Measurements from ENCODE around the gene VIPR2.
"Not testable (repeated sequence)": the region's sequence is repeated elsewhere in the genome, so short reads cannot be mapped to it uniquely, and the experiment has no call there.

The VIPR2 gene

GRCh38 chr7:159125955-159126270 lies 18.8 kb downstream of the VIPR2 start:
- H3F3A ChIP-seq (ENCODE audit: control insufficient read depth, insufficient read depth): no peaks in the 10 kb centered on the region
- H3K9me3 ChIP-seq (ENCODE audit: control insufficient read depth, insufficient read depth, low read length): no peaks in the 10 kb centered on the region
- H3K4me1 ChIP-seq (ENCODE audit: control insufficient read depth, low read length): no peaks in the 10 kb centered on the region
- no peak overlapping the region for H3K4me2 ChIP-seq (ENCODE audit: low read length)
- H4K20me1 ChIP-seq (ENCODE audit: control insufficient read depth, insufficient read depth, low read depth, low read length): no peaks in the 10 kb centered on the region
- TF ChIP-seq, protein P1, sequence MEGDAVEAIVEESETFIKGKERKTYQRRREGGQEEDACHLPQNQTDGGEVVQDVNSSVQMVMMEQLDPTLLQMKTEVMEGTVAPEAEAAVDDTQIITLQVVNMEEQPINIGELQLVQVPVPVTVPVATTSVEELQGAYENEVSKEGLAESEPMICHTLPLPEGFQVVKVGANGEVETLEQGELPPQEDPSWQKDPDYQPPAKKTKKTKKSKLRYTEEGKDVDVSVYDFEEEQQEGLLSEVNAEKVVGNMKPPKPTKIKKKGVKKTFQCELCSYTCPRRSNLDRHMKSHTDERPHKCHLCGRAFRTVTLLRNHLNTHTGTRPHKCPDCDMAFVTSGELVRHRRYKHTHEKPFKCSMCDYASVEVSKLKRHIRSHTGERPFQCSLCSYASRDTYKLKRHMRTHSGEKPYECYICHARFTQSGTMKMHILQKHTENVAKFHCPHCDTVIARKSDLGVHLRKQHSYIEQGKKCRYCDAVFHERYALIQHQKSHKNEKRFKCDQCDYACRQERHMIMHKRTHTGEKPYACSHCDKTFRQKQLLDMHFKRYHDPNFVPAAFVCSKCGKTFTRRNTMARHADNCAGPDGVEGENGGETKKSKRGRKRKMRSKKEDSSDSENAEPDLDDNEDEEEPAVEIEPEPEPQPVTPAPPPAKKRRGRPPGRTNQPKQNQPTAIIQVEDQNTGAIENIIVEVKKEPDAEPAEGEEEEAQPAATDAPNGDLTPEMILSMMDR (IDR thresholded peaks at IDR 0.05; ENCODE audit: low read depth, low read length, poor library complexity, severe bottlenecking): no peak
- no peak for TF ChIP-seq EZH2phosphoT487 (IDR thresholded peaks at IDR 0.05; ENCODE audit: borderline replicate concordance, low read length)
- no peaks in the 10 kb centered on the region for H3K9me2 ChIP-seq (replicated peaks; ENCODE audit: control insufficient read depth, low read length)
- no peak overlapping the region for H3K4me3 ChIP-seq (ENCODE audit: low read length)
- H3K79me2 ChIP-seq (ENCODE audit: control insufficient read depth, low read length): no peaks in the 10 kb centered on the region
- H3K27ac ChIP-seq (ENCODE audit: low read depth, low read length): no peak overlapping the region
- H3K27me3 ChIP-seq (ENCODE audit: control insufficient read depth, low read length): no peaks in the 10 kb centered on the region
- H3K36me3 ChIP-seq (ENCODE audit: control insufficient read depth, low read length): no peaks in the 10 kb centered on the region

GRCh38 chr7:159125104-159125954 lies 19.3 kb downstream of the VIPR2 start:
- H3K79me2 ChIP-seq (ENCODE audit: control insufficient read depth, low read length): no peaks in the 10 kb centered on the region
- TF ChIP-seq, protein P1 (IDR thresholded peaks at IDR 0.05; ENCODE audit: low read depth, low read length, poor library complexity, severe bottlenecking): no peak
- TF ChIP-seq EZH2phosphoT487 (IDR thresholded peaks at IDR 0.05; ENCODE audit: borderline replicate concordance, low read length): no peak
- no peak overlapping the region for H3K27ac ChIP-seq (ENCODE audit: low read depth, low read length)
- H3K4me1 ChIP-seq (ENCODE audit: control insufficient read depth, low read length): no peaks in the 10 kb centered on the region
- H3K36me3 ChIP-seq (ENCODE audit: control insufficient read depth, low read length): no peaks in the 10 kb centered on the region
- no peaks in the 10 kb centered on the region for H4K20me1 ChIP-seq (ENCODE audit: control insufficient read depth, insufficient read depth, low read depth, low read length)
- H3F3A ChIP-seq (ENCODE audit: control insufficient read depth, insufficient read depth): no peaks in the 10 kb centered on the region
- no peaks in the 10 kb centered on the region for H3K27me3 ChIP-seq (ENCODE audit: control insufficient read depth, low read length)
- no peak overlapping the region for H3K4me3 ChIP-seq (ENCODE audit: low read length)
- no peaks in the 10 kb centered on the region for H3K9me2 ChIP-seq (replicated peaks; ENCODE audit: control insufficient read depth, low read length)
- no peak overlapping the region for H3K4me2 ChIP-seq (ENCODE audit: low read length)
- no peaks in the 10 kb centered on the region for H3K9me3 ChIP-seq (ENCODE audit: control insufficient read depth, insufficient read depth, low read length)

GRCh38 chr7:159123793-159124192 lies 20.9 kb downstream of the VIPR2 start:
- H3F3A ChIP-seq (ENCODE audit: control insufficient read depth, insufficient read depth); H3K9me3 ChIP-seq (ENCODE audit: control insufficient read depth, insufficient read depth, low read length); H4K20me1 ChIP-seq (ENCODE audit: control insufficient read depth, insufficient read depth, low read depth, low read length); H3K4me2 ChIP-seq (ENCODE audit: low read length); H3K4me3 ChIP-seq (ENCODE audit: low read length); H3K27me3 ChIP-seq (ENCODE audit: control insufficient read depth, low read length); H3K36me3 ChIP-seq (ENCODE audit: control insufficient read depth, low read length); H3K27ac ChIP-seq (ENCODE audit: low read depth, low read length); H3K9me2 ChIP-seq (replicated peaks; ENCODE audit: control insufficient read depth, low read length); H3K79me2 ChIP-seq (ENCODE audit: control insufficient read depth, low read length); H3K4me1 ChIP-seq (ENCODE audit: control insufficient read depth, low read length): not testable (repeated sequence)

DNA sequence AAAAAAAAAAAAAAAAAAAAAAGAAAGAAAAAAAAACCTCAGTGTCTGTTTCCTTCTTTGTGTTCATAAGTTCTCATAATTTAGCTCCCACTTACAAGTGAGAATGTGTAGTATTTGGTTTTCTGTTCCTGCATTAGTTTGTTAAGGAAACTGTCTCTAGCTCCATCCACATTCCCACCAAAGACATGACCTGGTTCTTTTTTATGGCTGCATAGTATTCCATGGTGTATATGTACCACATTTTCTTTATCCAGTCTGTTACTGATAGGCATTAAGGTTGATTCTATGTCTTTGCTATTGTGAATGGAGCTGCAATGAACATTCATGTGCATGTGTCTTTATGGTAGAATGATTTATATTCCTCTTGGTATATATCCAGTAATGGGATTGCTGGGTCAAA lies 21.4 kb downstream of the VIPR2 start:
- not testable (repeated sequence) for H3K9me2 ChIP-seq (replicated peaks; ENCODE audit: control insufficient read depth, low read length); H3K27ac ChIP-seq (ENCODE audit: low read depth, low read length); H3K36me3 ChIP-seq (ENCODE audit: control insufficient read depth, low read length); H3K4me3 ChIP-seq (ENCODE audit: low read length); H4K20me1 ChIP-seq (ENCODE audit: control insufficient read depth, insufficient read depth, low read depth, low read length); H3K79me2 ChIP-seq (ENCODE audit: control insufficient read depth, low read length); H3K4me2 ChIP-seq (ENCODE audit: low read length); H3K4me1 ChIP-seq (ENCODE audit: control insufficient read depth, low read length); H3F3A ChIP-seq (ENCODE audit: control insufficient read depth, insufficient read depth); H3K27me3 ChIP-seq (ENCODE audit: control insufficient read depth, low read length); H3K9me3 ChIP-seq (ENCODE audit: control insufficient read depth, insufficient read depth, low read length)
